Neural progenitor cell (in vitro differentiated cells): Measurements from ENCODE around the gene MTCL1. TPM values are rescaled to one million over a fixed set of nuclear protein-coding genes. Genes with fewer than 3 reads are reported as not detected.
A peak's percentile ranks its signal among the peaks of the same experiment; 100 is the strongest.

Experiments
- DNase-seq: peaks from one replicate; pipeline ENCODE4 v3.0.0-alpha.2; 2016; ENCODE audit warnings: low spot score
- H2AFZ ChIP-seq: fragments of 200-600 bp; sonication (generic); replicated peaks from 2 replicates; pipeline ENCODE4 v1.6.1; 2016; ENCODE audit warnings: antibody characterized with exemption
- H3F3A ChIP-seq: fragments of 200-600 bp; sonication (generic); 2 replicates; pipeline ENCODE4 v1.6.1; 2016; ENCODE audit warnings: antibody characterized with exemption, low read depth
- H3K27ac ChIP-seq: fragments of 200-600 bp; sonication (generic); 2 replicates; pipeline ENCODE4 v1.5.1; 2016; ENCODE audit warnings: mild to moderate bottlenecking
- H3K27me3 ChIP-seq: fragments of 200-600 bp; sonication (generic); 2 replicates; pipeline ENCODE4 v1.6.1; 2016; ENCODE audit warnings: mild to moderate bottlenecking, moderate library complexity
- H3K36me3 ChIP-seq: fragments of 200-600 bp; sonication (generic); 2 replicates; pipeline ENCODE4 v1.5.1; 2016
- H3K4me1 ChIP-seq: fragments of 200-600 bp; sonication (generic); 2 replicates; pipeline ENCODE4 v1.6.1; 2016; ENCODE audit warnings: mixed run types
- H3K4me2 ChIP-seq: fragments of 200-600 bp; sonication (generic); 2 replicates; pipeline ENCODE4 v1.6.1; 2016
- H3K4me3 ChIP-seq: fragments of 200-600 bp; sonication (generic); 2 replicates; pipeline ENCODE4 v1.5.1; 2016
- H3K79me2 ChIP-seq: fragments of 200-600 bp; sonication (generic); 2 replicates; pipeline ENCODE4 v1.6.1; 2016; ENCODE audit warnings: low read depth
- H3K9ac ChIP-seq: fragments of 200-600 bp; sonication (generic); 2 replicates; pipeline ENCODE4 v1.6.1; 2016
- H3K9me3 ChIP-seq: fragments of 200-600 bp; sonication (generic); 2 replicates; pipeline ENCODE4 v1.5.1; 2016; ENCODE audit warnings: low read depth
- H4K20me1 ChIP-seq: fragments of 200-600 bp; sonication (generic); 2 replicates; pipeline ENCODE4 v1.6.1; 2016; ENCODE audit warnings: low read depth
- H3K27ac Mint-ChIP-seq: 3 replicates; pipeline ENCODE4 v1.8.0; 2021; ENCODE audit warnings: mixed read lengths
- H3K27me3 Mint-ChIP-seq: 2 replicates; pipeline ENCODE4 v1.8.0; 2022; ENCODE audit warnings: low read depth, mild to moderate bottlenecking, inconsistent platforms, moderate library complexity, mixed read lengths; ENCODE audit not compliant: insufficient read depth
- H3K36me3 Mint-ChIP-seq: 3 replicates; pipeline ENCODE4 v1.8.0; 2021; ENCODE audit warnings: mixed read lengths
- H3K4me1 Mint-ChIP-seq: 3 replicates; pipeline ENCODE4 v1.8.0; 2021; ENCODE audit warnings: mixed read lengths
- H3K4me3 Mint-ChIP-seq: 3 replicates; pipeline ENCODE4 v1.8.0; 2021; ENCODE audit warnings: mild to moderate bottlenecking, moderate library complexity, mixed read lengths
- H3K9me3 Mint-ChIP-seq: 3 replicates; pipeline ENCODE4 v1.8.0; 2020; ENCODE audit warnings: mixed read lengths
- EZH2 ChIP-seq: fragments of 200-600 bp; sonication (generic); IDR thresholded peaks from 2 replicates; pipeline ENCODE4 v1.6.1; 2017; ENCODE audit warnings: antibody characterized with exemption, mild to moderate bottlenecking, moderate library complexity
- EZH2phosphoT487 ChIP-seq: fragments of 200-600 bp; sonication (generic); IDR thresholded peaks from 2 replicates; pipeline ENCODE4 v1.6.1; 2017; ENCODE audit warnings: antibody characterized with exemption
- total RNA-seq: library from RNA; depleted of rRNA; stranded (reverse); fragments of >200 nt; gene quantifications from 2 replicates; pipeline ENCODE4 v1.2.3, GENCODE V29; 2015; ENCODE audit warnings: low replicate concordance
- TF ChIP-seq, protein P1 (sequence below): fragments of 200-600 bp; sonication (generic); IDR thresholded peaks from 2 replicates; pipeline ENCODE4 v1.5.1; 2017; ENCODE audit warnings: antibody characterized with exemption, mild to moderate bottlenecking

The MTCL1 gene
- total RNA-seq, 1 donor from 2014 or later = 36.9 TPM

DNA sequence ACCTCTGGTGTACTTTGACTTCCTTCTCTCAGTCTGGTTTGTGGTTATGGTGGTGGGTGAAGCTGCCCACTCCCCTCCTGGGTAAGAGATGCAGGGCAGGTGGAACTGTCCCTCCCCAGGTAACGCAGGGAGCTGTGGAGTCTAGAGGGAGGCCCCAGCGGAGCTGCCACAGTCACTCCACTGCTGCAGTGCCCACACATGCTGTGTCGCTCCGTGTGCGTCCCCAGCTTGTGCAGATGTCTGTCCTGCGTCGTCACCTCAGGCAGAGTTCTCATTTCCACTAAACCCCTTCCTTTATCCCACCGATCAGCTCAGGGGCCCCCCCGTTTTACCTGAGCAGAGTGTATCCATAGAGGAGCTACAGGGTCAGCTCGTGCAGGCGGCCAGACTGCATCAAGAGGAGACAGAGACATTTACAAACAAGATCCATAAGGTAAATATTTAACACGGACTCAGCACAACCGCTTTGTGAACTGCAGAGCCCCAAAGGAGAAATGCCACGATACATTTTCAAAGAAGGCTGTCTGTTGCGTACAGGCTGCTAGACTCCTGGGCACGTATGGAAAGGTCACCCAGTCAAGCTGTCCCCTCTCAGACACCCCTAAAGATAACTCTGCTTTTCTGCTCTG, 87.4 kb downstream of the MTCL1 start:
- Histone ChIP-seq H4K20me1 (no peaks in the 10 kb centered on the region), H3K79me2 (no peaks in the 10 kb centered on the region), H3K27me3 (no peaks in the 10 kb centered on the region), H3K9ac (no peak overlapping the region), H3K36me3 (no peaks in the 10 kb centered on the region), H3F3A (peaks cover 7% of the 10 kb centered on the region), H3K9me3 (no peaks in the 10 kb centered on the region), H3K4me3 (no peak overlapping the region), H3K27ac (peak overlapping the region; percentile 32), H2AFZ (no peak overlapping the region), H3K4me2 (peak overlapping the region; percentile 45), H3K4me1 (peaks cover 31% of the 10 kb centered on the region)
- TF ChIP-seq EZH2phosphoT487 (no peak), EZH2 (no peak)
- TF ChIP-seq, protein P1, sequence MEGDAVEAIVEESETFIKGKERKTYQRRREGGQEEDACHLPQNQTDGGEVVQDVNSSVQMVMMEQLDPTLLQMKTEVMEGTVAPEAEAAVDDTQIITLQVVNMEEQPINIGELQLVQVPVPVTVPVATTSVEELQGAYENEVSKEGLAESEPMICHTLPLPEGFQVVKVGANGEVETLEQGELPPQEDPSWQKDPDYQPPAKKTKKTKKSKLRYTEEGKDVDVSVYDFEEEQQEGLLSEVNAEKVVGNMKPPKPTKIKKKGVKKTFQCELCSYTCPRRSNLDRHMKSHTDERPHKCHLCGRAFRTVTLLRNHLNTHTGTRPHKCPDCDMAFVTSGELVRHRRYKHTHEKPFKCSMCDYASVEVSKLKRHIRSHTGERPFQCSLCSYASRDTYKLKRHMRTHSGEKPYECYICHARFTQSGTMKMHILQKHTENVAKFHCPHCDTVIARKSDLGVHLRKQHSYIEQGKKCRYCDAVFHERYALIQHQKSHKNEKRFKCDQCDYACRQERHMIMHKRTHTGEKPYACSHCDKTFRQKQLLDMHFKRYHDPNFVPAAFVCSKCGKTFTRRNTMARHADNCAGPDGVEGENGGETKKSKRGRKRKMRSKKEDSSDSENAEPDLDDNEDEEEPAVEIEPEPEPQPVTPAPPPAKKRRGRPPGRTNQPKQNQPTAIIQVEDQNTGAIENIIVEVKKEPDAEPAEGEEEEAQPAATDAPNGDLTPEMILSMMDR = no peak
- H3K36me3 Mint-ChIP-seq = no peaks in the 10 kb centered on the region
- no peak for DNase-seq
- peaks cover 65% of the 10 kb centered on the region for H3K4me1 Mint-ChIP-seq
- H3K27ac Mint-ChIP-seq = peak overlapping the region; percentile 31
- H3K9me3 Mint-ChIP-seq = no peaks in the 10 kb centered on the region
- no peaks in the 10 kb centered on the region for H3K27me3 Mint-ChIP-seq
- no peak overlapping the region for H3K4me3 Mint-ChIP-seq

DNA sequence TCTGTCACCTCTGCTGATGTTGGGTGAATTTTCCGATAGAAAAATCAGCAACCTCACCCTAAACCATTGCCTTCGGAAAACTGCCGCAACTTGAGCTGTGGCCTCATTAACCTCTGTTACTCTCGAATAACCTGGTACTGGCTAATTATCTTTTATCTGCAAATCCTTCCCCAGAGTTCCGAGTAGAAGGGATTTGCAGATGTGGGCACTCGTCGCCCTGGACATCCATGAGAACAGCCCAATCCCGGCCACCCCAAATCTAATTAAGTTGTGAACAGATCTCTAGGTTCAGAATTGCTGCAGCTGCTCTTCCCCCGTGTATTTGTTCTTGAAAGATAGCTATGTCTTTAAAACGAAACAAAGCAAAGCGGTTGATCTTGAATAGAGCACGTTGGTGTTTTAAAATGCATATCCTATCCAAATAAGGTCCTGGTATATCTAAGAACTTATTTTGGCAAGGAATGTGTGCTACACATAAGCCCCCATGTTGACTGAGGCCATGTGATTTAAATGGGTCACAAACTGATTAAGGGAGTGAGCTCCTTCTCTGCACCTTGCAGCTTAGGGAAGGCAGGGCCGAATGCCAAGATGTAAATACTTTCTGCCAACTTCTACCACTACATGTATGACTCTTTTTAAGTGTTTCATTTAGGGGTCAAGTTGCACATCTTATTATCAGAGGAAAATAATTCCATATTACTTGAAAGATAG, 88.2 kb downstream of the MTCL1 start:
- peak overlapping the region; percentile 25 for H3K27ac Mint-ChIP-seq
- Histone ChIP-seq H3K27me3 (no peaks in the 10 kb centered on the region), H4K20me1 (no peaks in the 10 kb centered on the region), H2AFZ (no peak overlapping the region), H3F3A (peaks cover 7% of the 10 kb centered on the region), H3K27ac (peak overlapping the region; percentile 32), H3K4me3 (no peak overlapping the region), H3K9ac (no peak overlapping the region), H3K4me2 (peak overlapping the region; percentile 45), H3K36me3 (no peaks in the 10 kb centered on the region), H3K4me1 (peaks cover 23% of the 10 kb centered on the region), H3K9me3 (no peaks in the 10 kb centered on the region), H3K79me2 (no peaks in the 10 kb centered on the region)
- TF ChIP-seq, protein P1 = no peak
- TF ChIP-seq EZH2 = no peak
- TF ChIP-seq EZH2phosphoT487 = no peak
- no peak for DNase-seq
- no peaks in the 10 kb centered on the region for H3K9me3 Mint-ChIP-seq
- peaks cover 64% of the 10 kb centered on the region for H3K4me1 Mint-ChIP-seq
- H3K27me3 Mint-ChIP-seq = no peaks in the 10 kb centered on the region
- no peaks in the 10 kb centered on the region for H3K36me3 Mint-ChIP-seq
- H3K4me3 Mint-ChIP-seq = no peak overlapping the region

DNA sequence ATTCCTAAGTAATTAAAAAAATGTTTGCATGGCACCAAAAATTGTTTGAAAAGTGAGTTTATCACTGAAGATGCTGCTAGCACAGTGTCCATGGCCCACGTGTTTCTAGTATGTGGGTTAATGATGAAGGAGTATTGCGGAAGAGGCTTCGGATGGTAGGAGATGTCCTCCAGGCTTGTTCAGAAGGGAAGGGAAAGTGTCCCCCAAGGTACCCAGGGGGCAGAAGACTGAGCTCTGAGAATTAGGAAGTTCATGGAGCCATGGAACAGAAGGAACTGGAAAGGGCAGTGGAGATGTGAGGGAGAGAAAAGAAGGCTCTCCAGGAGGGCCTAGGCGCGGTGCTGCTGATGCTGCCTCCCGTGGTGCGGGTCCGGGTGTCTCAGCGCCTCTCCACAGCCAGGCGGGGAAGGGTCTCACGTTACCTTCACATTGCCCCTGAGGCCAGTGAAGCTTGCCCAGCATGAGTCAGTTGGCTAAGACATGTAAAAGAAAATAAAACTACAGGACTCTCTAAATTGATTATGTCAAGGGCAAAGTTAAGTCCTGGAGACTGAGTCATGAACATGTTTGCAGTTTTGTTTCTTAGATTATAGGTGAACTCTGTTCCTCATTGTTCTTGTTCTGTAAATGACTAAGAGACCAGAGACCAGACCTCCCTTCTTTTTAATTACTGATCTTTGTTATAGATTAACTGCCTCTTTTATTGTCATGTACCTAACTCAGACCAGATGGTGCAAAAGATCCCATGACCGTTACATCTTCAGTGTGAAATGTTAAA, 89.0 kb downstream of the MTCL1 start:
- no peak overlapping the region for H3K27ac ChIP-seq
- H3F3A ChIP-seq = peaks cover 8% of the 10 kb centered on the region
- no peaks in the 10 kb centered on the region for H3K9me3 Mint-ChIP-seq
- TF ChIP-seq, protein P1 = no peak
- TF ChIP-seq EZH2phosphoT487 (no peak), EZH2 (no peak)
- DNase-seq = no peak
- no peaks in the 10 kb centered on the region for H3K36me3 Mint-ChIP-seq
- no peaks in the 10 kb centered on the region for H3K27me3 Mint-ChIP-seq
- H3K4me1 Mint-ChIP-seq = peaks cover 58% of the 10 kb centered on the region
- no peaks in the 10 kb centered on the region for H4K20me1 ChIP-seq
- H3K9me3 ChIP-seq = no peaks in the 10 kb centered on the region
- no peak overlapping the region for H3K4me3 Mint-ChIP-seq
- peak overlapping the region; percentile 38 for H3K27ac Mint-ChIP-seq
- H2AFZ ChIP-seq = no peak overlapping the region
- H3K4me3 ChIP-seq = no peak overlapping the region
- H3K79me2 ChIP-seq = no peaks in the 10 kb centered on the region
- H3K9ac ChIP-seq = no peak overlapping the region
- peak overlapping the region; percentile 45 for H3K4me2 ChIP-seq
- no peaks in the 10 kb centered on the region for H3K27me3 ChIP-seq
- H3K4me1 ChIP-seq = peaks cover 16% of the 10 kb centered on the region
- no peaks in the 10 kb centered on the region for H3K36me3 ChIP-seq
